ENCODE data around the gene DARS1. TPM values are rescaled to one million over a fixed set of nuclear protein-coding genes. Genes with fewer than 3 reads are reported as not detected.
"Not testable (repeated sequence)": the region's sequence is repeated elsewhere in the genome, so short reads cannot be mapped to it uniquely, and the experiment has no call there.

Gene DARS1
- total RNA-seq, 1 donor: 119 TPM

DNA sequence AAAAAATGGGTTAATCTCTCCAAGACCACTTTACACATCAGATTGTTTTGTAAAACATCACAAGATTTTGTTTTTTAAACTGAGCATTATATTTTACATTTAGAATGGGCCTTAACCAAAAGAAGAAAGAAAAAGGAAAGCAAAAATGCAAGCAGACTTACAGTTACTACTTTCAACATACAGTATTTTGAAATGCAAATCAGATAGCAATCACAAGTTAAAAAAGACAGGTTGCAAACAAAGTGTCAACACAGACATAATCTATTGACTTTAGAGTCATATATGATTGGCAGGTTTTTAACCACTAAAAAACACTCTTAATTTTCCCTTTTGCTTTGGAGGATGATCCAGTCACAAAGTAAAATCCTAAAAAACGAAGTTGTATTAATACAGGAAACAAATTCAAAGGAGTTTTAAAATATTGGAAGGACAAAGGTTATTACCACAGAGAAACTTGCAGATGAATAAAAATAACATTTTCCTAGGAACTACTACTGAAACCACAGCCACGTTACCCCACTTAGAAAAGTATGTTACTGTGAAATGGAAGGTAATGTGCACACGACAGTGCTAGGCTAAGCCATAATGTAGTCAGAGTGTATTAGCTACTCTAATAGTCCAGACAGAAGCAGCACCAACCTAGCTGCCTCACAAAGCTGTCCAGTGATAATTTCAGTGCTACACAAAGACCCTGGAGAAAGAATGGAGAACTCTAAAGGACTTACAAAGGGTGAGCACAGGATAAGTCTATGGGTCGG lies 22.9 kb downstream of the DARS1 start:
- H3K4me2 ChIP-seq (ENCODE audit: insufficient read depth, low read length): no peak overlapping the region
- no peaks in the 10 kb centered on the region for H4K20me1 ChIP-seq (ENCODE audit: insufficient read depth, low read length)
- no peak overlapping the region for H3K27ac ChIP-seq (ENCODE audit: low read depth, low read length)
- no peaks in the 10 kb centered on the region for H3K27me3 ChIP-seq (ENCODE audit: insufficient read depth, low read length)
- peaks cover 19% of the 10 kb centered on the region for H3K36me3 ChIP-seq (ENCODE audit: insufficient read depth, low read length)
- TF ChIP-seq, protein P1, sequence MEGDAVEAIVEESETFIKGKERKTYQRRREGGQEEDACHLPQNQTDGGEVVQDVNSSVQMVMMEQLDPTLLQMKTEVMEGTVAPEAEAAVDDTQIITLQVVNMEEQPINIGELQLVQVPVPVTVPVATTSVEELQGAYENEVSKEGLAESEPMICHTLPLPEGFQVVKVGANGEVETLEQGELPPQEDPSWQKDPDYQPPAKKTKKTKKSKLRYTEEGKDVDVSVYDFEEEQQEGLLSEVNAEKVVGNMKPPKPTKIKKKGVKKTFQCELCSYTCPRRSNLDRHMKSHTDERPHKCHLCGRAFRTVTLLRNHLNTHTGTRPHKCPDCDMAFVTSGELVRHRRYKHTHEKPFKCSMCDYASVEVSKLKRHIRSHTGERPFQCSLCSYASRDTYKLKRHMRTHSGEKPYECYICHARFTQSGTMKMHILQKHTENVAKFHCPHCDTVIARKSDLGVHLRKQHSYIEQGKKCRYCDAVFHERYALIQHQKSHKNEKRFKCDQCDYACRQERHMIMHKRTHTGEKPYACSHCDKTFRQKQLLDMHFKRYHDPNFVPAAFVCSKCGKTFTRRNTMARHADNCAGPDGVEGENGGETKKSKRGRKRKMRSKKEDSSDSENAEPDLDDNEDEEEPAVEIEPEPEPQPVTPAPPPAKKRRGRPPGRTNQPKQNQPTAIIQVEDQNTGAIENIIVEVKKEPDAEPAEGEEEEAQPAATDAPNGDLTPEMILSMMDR (IDR thresholded peaks at IDR 0.05; ENCODE audit: extremely low read depth, low read depth, low read length): no peak
- H3K4me1 ChIP-seq (ENCODE audit: insufficient read depth, low read length): peaks cover 4% of the 10 kb centered on the region
- no peak overlapping the region for H3K4me3 ChIP-seq (ENCODE audit: insufficient read depth, low read length)
- DNase-seq (ENCODE audit: insufficient read length, low spot score, missing footprints): no peak
- H2AFZ ChIP-seq (ENCODE audit: low read length): no peak overlapping the region
- peaks cover 20% of the 10 kb centered on the region for H3K79me2 ChIP-seq (ENCODE audit: insufficient read depth, low read length)
- H3K9me3 ChIP-seq (ENCODE audit: low read depth, low read length): no peaks in the 10 kb centered on the region

DNA sequence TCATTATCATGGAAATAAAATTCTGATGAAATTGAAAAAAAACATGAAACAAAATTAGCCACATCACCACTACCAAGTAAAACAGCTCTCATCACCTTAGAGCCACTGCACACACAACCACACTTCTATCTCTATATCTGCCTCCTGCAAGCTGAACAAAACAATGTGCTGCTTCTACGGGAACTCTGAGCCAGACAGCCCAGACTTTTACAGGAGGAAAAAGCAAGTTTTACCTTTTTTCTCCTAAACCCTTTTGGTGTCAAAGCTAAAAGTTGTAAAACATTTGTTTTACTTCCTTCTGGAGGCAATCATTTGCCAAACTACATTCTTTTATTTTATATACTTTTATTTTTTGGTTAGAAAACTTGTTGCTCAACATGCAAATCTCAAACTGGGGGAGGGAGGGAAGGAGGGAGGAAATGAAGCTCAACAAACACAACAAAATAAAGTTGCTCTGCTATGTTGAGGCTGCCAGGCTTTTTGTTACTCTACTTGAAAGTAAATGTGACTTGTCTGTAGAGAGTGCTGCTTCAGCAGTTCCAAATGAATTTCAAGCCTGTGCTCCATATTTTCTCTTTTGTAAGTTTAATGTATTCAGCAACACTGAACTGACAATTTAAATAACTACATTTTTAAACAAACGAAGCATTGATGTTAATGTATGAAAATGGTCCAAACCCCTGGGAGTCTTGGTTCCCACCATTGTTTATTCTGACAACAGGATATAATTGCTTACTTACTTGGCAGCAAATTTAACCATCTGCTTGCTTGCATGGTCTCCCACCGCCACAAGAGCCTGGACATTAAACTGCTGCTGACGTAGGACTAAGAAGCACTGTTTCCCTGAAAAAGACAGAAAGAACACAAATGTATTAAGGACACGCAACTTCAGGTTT lies 24.5 kb downstream of the DARS1 start:
- Histone ChIP-seq H3K79me2 (ENCODE audit: insufficient read depth, low read length) (peaks cover 20% of the 10 kb centered on the region), H3K27ac (ENCODE audit: low read depth, low read length) (no peak overlapping the region), H3K9me3 (ENCODE audit: low read depth, low read length) (no peaks in the 10 kb centered on the region), H3K4me1 (ENCODE audit: insufficient read depth, low read length) (peaks cover 4% of the 10 kb centered on the region), H4K20me1 (ENCODE audit: insufficient read depth, low read length) (peaks cover 3% of the 10 kb centered on the region), H2AFZ (ENCODE audit: low read length) (peak overlapping the region; percentile 31), H3K4me3 (ENCODE audit: insufficient read depth, low read length) (no peak overlapping the region), H3K36me3 (ENCODE audit: insufficient read depth, low read length) (peaks cover 19% of the 10 kb centered on the region), H3K27me3 (ENCODE audit: insufficient read depth, low read length) (no peaks in the 10 kb centered on the region), H3K4me2 (ENCODE audit: insufficient read depth, low read length) (peak overlapping the region; percentile 9)
- TF ChIP-seq, protein P1 (IDR thresholded peaks at IDR 0.05; ENCODE audit: extremely low read depth, low read depth, low read length): no peak
- no peak for DNase-seq (ENCODE audit: insufficient read length, low spot score, missing footprints)

GRCh38 chr2:135960150-135960549 lies 25.3 kb downstream of the DARS1 start:
- Histone ChIP-seq H2AFZ (ENCODE audit: low read length) (no peak overlapping the region), H3K27ac (ENCODE audit: low read depth, low read length) (no peak overlapping the region)

DNA sequence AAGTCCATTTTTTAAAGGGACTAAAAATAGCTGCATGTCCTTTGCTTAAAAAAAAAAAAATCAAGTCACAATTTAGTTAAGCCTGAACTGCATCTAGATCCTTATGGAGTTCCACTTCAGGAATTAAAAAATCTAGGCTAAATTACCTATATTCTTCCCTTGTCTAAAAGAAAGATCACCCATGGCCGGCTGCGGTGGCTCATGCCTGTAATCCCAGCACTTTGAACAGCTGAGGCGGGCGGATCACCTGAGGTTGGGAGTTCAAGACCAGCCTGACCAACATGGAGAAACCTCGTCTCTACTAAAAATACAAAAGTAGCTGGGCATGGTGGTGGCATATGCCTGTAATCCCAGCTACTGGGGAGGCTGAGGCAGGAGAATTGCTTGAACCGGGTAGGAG lies 26.5 kb downstream of the DARS1 start:
- Histone ChIP-seq H3K79me2 (ENCODE audit: insufficient read depth, low read length) (peaks cover 17% of the 10 kb centered on the region), H3K36me3 (ENCODE audit: insufficient read depth, low read length) (peaks cover 19% of the 10 kb centered on the region)
- not testable (repeated sequence) for H3K27ac ChIP-seq (ENCODE audit: low read depth, low read length); H3K4me2 ChIP-seq (ENCODE audit: insufficient read depth, low read length); H2AFZ ChIP-seq (ENCODE audit: low read length); H4K20me1 ChIP-seq (ENCODE audit: insufficient read depth, low read length); H3K4me3 ChIP-seq (ENCODE audit: insufficient read depth, low read length); H3K4me1 ChIP-seq (ENCODE audit: insufficient read depth, low read length); H3K9me3 ChIP-seq (ENCODE audit: low read depth, low read length); DNase-seq (ENCODE audit: insufficient read length, low spot score, missing footprints); H3K27me3 ChIP-seq (ENCODE audit: insufficient read depth, low read length)

More at GRCh38 chr2:135960150-135960549, 25.3 kb downstream of the DARS1 start:
- TF ChIP-seq, protein P1 (IDR thresholded peaks at IDR 0.05; ENCODE audit: extremely low read depth, low read depth, low read length): no peak
- H3K79me2 ChIP-seq (ENCODE audit: insufficient read depth, low read length): peaks cover 21% of the 10 kb centered on the region
- no peaks in the 10 kb centered on the region for H3K9me3 ChIP-seq (ENCODE audit: low read depth, low read length)
- H3K36me3 ChIP-seq (ENCODE audit: insufficient read depth, low read length): peaks cover 19% of the 10 kb centered on the region
- H4K20me1 ChIP-seq (ENCODE audit: insufficient read depth, low read length): peaks cover 3% of the 10 kb centered on the region
- H3K4me2 ChIP-seq (ENCODE audit: insufficient read depth, low read length): no peak overlapping the region
- H3K4me1 ChIP-seq (ENCODE audit: insufficient read depth, low read length): peaks cover 4% of the 10 kb centered on the region
- H3K27me3 ChIP-seq (ENCODE audit: insufficient read depth, low read length): no peaks in the 10 kb centered on the region
- no peak for DNase-seq (ENCODE audit: insufficient read length, low spot score, missing footprints)
- no peak overlapping the region for H3K4me3 ChIP-seq (ENCODE audit: insufficient read depth, low read length)
